ENCODE data around the gene DDR2.

GRCh38 chr1:162680419-162681121 is 48.3 kb downstream of the DDR2 start:
- TF ChIP-seq CTCF (IDR thresholded peaks at IDR 0.05) (no peak), EP300 (IDR thresholded peaks at IDR 0.05) (no peak)
